A549 (cell line): Measurements from ENCODE around the gene ARHGAP40.

Source experiments
- CTCF ChIP-seq: fragments of >200 bp; sonication (Bioruptor Twin); formaldehyde crosslinking; IDR thresholded peaks from 3 replicates; pipeline ENCODE4 v1.5.1; 2016
- HOXA7 ChIP-seq: fragments of 250-450 bp; sonication (Bioruptor Pico); IDR thresholded peaks from 2 replicates; pipeline ENCODE4 v1.5.0; 2020; ENCODE audit warnings: mild to moderate bottlenecking, moderate library complexity
- POLR2A ChIP-seq: IDR thresholded peaks from 2 replicates; pipeline ENCODE4 v1.6.1; 2012; ENCODE audit warnings: mild to moderate bottlenecking, low read length
- ZC3H11A ChIP-seq: fragments of 450-650 bp; IDR thresholded peaks from 2 replicates; pipeline ENCODE4 v1.6.1; 2014; ENCODE audit warnings: antibody characterized with exemption, mild to moderate bottlenecking

- TF ChIP-seq ZC3H11A (no peak), CTCF (no peak), POLR2A (no peak), HOXA7 (no peak)
These were observed 48.4 kb downstream of the ARHGAP40 start for GRCh38 chr20:38650010-38650409.
